ENCODE results near the gene SYK. TPM values are rescaled to one million over a fixed set of nuclear protein-coding genes. Genes with fewer than 3 reads are reported as not detected.

The SYK gene
- total RNA-seq, 1 donor from 2014 or later: 0.41 TPM

- Histone ChIP-seq H3K4me3 (ENCODE audit: insufficient read depth, low read depth, low read length) (no peak overlapping the region), H3K79me2 (ENCODE audit: insufficient read depth, low read length) (no peaks in the 10 kb centered on the region), H3K4me2 (ENCODE audit: low read length) (no peak overlapping the region), H3K36me3 (ENCODE audit: insufficient read depth, low read length) (no peaks in the 10 kb centered on the region), H3K4me1 (ENCODE audit: insufficient read depth, low read length) (no peaks in the 10 kb centered on the region), H2AFZ (ENCODE audit: low read depth, low read length) (no peak overlapping the region), H3K27ac (ENCODE audit: low read depth, low read length) (no peak overlapping the region), H3K9me3 (ENCODE audit: insufficient read depth, low read depth, low read length) (no peaks in the 10 kb centered on the region), H3K9ac (ENCODE audit: low read length) (no peak overlapping the region), H3K27me3 (ENCODE audit: insufficient read depth, low read length) (no peaks in the 10 kb centered on the region), H4K20me1 (ENCODE audit: insufficient read depth, low read length) (no peaks in the 10 kb centered on the region)
- DNase-seq (ENCODE audit: low read depth): no peak
- Mint-ChIP-seq H3K9me3 (ENCODE audit: unreplicated experiment) (no peaks in the 10 kb centered on the region), H3K4me3 (ENCODE audit: unreplicated experiment) (no peak overlapping the region), H3K27me3 (ENCODE audit: low read depth, unreplicated experiment) (peaks cover 4% of the 10 kb centered on the region), H3K36me3 (ENCODE audit: low read depth, unreplicated experiment) (no peaks in the 10 kb centered on the region), H3K27ac (ENCODE audit: unreplicated experiment) (no peak overlapping the region), H3K4me1 (ENCODE audit: low read depth, unreplicated experiment) (no peaks in the 10 kb centered on the region)
- TF ChIP-seq EZH2 (IDR thresholded peaks at IDR 0.05; ENCODE audit: insufficient read depth, low read length) (no peak), CTCF (IDR thresholded peaks at IDR 0.05; ENCODE audit: insufficient read depth, low read depth, low read length) (no peak)
- FAIRE-seq: no peak
Observed at GRCh38 chr9:90778746-90779145, 22.9 kb upstream of the SYK start.

- Histone ChIP-seq H3K27me3 (ENCODE audit: insufficient read depth, low read length) (no peaks in the 10 kb centered on the region), H3K9me3 (ENCODE audit: insufficient read depth, low read depth, low read length) (no peaks in the 10 kb centered on the region), H4K20me1 (ENCODE audit: insufficient read depth, low read length) (no peaks in the 10 kb centered on the region), H2AFZ (ENCODE audit: low read depth, low read length) (no peak overlapping the region), H3K4me2 (ENCODE audit: low read length) (no peak overlapping the region), H3K4me1 (ENCODE audit: insufficient read depth, low read length) (no peaks in the 10 kb centered on the region), H3K27ac (ENCODE audit: low read depth, low read length) (no peak overlapping the region), H3K9ac (ENCODE audit: low read length) (no peak overlapping the region), H3K4me3 (ENCODE audit: insufficient read depth, low read depth, low read length) (no peak overlapping the region), H3K79me2 (ENCODE audit: insufficient read depth, low read length) (no peaks in the 10 kb centered on the region), H3K36me3 (ENCODE audit: insufficient read depth, low read length) (no peaks in the 10 kb centered on the region)
- Mint-ChIP-seq H3K4me3 (ENCODE audit: unreplicated experiment) (no peak overlapping the region), H3K27ac (ENCODE audit: unreplicated experiment) (no peak overlapping the region), H3K9me3 (ENCODE audit: unreplicated experiment) (no peaks in the 10 kb centered on the region), H3K4me1 (ENCODE audit: low read depth, unreplicated experiment) (no peaks in the 10 kb centered on the region), H3K27me3 (ENCODE audit: low read depth, unreplicated experiment) (peaks cover 2% of the 10 kb centered on the region), H3K36me3 (ENCODE audit: low read depth, unreplicated experiment) (no peaks in the 10 kb centered on the region)
- FAIRE-seq (no peak), DNase-seq (ENCODE audit: low read depth) (no peak)
- TF ChIP-seq CTCF (IDR thresholded peaks at IDR 0.05; ENCODE audit: insufficient read depth, low read depth, low read length): no peak
- no peak for TF ChIP-seq EZH2 (IDR thresholded peaks at IDR 0.05; ENCODE audit: insufficient read depth, low read length)
Observed at GRCh38 chr9:90783552-90783951, 18.1 kb upstream of the SYK start.

GRCh38 chr9:90783964-90784363 lies 17.7 kb upstream of the SYK start:
- Mint-ChIP-seq H3K27ac (ENCODE audit: unreplicated experiment) (no peak overlapping the region), H3K9me3 (ENCODE audit: unreplicated experiment) (no peaks in the 10 kb centered on the region), H3K36me3 (ENCODE audit: low read depth, unreplicated experiment) (no peaks in the 10 kb centered on the region), H3K4me1 (ENCODE audit: low read depth, unreplicated experiment) (no peaks in the 10 kb centered on the region), H3K4me3 (ENCODE audit: unreplicated experiment) (no peak overlapping the region), H3K27me3 (ENCODE audit: low read depth, unreplicated experiment) (peaks cover 2% of the 10 kb centered on the region)
- Histone ChIP-seq H3K4me3 (ENCODE audit: insufficient read depth, low read depth, low read length) (no peak overlapping the region), H3K4me2 (ENCODE audit: low read length) (no peak overlapping the region), H3K4me1 (ENCODE audit: insufficient read depth, low read length) (no peaks in the 10 kb centered on the region), H3K9me3 (ENCODE audit: insufficient read depth, low read depth, low read length) (no peaks in the 10 kb centered on the region), H3K9ac (ENCODE audit: low read length) (no peak overlapping the region), H2AFZ (ENCODE audit: low read depth, low read length) (no peak overlapping the region), H3K36me3 (ENCODE audit: insufficient read depth, low read length) (no peaks in the 10 kb centered on the region), H3K27me3 (ENCODE audit: insufficient read depth, low read length) (no peaks in the 10 kb centered on the region), H3K79me2 (ENCODE audit: insufficient read depth, low read length) (no peaks in the 10 kb centered on the region), H4K20me1 (ENCODE audit: insufficient read depth, low read length) (no peaks in the 10 kb centered on the region), H3K27ac (ENCODE audit: low read depth, low read length) (no peak overlapping the region)
- FAIRE-seq (no peak), DNase-seq (ENCODE audit: low read depth) (no peak)
- TF ChIP-seq EZH2 (IDR thresholded peaks at IDR 0.05; ENCODE audit: insufficient read depth, low read length): no peak
- no peak for TF ChIP-seq CTCF (IDR thresholded peaks at IDR 0.05; ENCODE audit: insufficient read depth, low read depth, low read length)
